Caco-2 (cell line): Measurements from ENCODE around the gene DLGAP3. TPM values are rescaled to one million over a fixed set of nuclear protein-coding genes. Genes with fewer than 3 reads are reported as not detected.
"Not testable (repeated sequence)": the region's sequence is repeated elsewhere in the genome, so short reads cannot be mapped to it uniquely, and the experiment has no call there.

ENCODE experiments used
- BruUV-seq: library from RNA; stranded (reverse); fragments of 400-500 nt; replicated peaks from 2 replicates; lab custom pipeline; 2021; lab: Mats Ljungman, UMichigan
- CTCF ChIA-PET: fragments of 300-600 bp; sonication (Branson Sonifier 250); formaldehyde crosslinking; loops from one replicate; lab custom pipeline; 2022; ENCODE audit warnings: antibody characterized with exemption; lab: Charles Lee
- POLR2A ChIA-PET: fragments of 300-600 bp; sonication (Branson Sonifier 250); formaldehyde crosslinking; loops from one replicate; lab custom pipeline; 2022; ENCODE audit warnings: antibody characterized with exemption; lab: Charles Lee
- DNase-seq, 2 experiments: peaks; one replicate each; pipeline versions ENCODE4 v3.0.0 to v3.0.0-alpha.2; 2020 to 2022
- H3K27me3 ChIP-seq: replicated peaks from 2 replicates; pipeline ENCODE4 v1.6.0; 2011; ENCODE audit warnings: low read length; ENCODE audit not compliant: control insufficient read depth, insufficient read depth
- H3K36me3 ChIP-seq: 2 replicates; pipeline ENCODE4 v1.5.1; 2011; ENCODE audit warnings: low read length; ENCODE audit not compliant: control insufficient read depth, insufficient read depth
- H3K4me1 ChIP-seq: fragments of 250-450 bp; sonication (Bioruptor Pico); 2 replicates; pipeline ENCODE4 v1.5.1; 2020; ENCODE audit warnings: mild to moderate bottlenecking
- H3K4me3 ChIP-seq: 2 replicates; pipeline ENCODE4 v1.5.1; 2011; ENCODE audit warnings: low read depth, mild to moderate bottlenecking, control low read depth, low read length
- H3K9me3 ChIP-seq: fragments of 250-450 bp; sonication (Bioruptor Pico); 2 replicates; pipeline ENCODE4 v1.5.1; 2020; ENCODE audit warnings: mild to moderate bottlenecking, moderate library complexity
- H3K27ac Mint-ChIP-seq: one replicate; pipeline ENCODE4 v1.8.0; 2022; ENCODE audit warnings: mixed read lengths; ENCODE audit not compliant: unreplicated experiment
- H3K27me3 Mint-ChIP-seq: one replicate; pipeline ENCODE4 v1.8.0; 2022; ENCODE audit warnings: mixed read lengths; ENCODE audit not compliant: insufficient read depth, unreplicated experiment
- H3K36me3 Mint-ChIP-seq: one replicate; pipeline ENCODE4 v1.8.0; 2022; ENCODE audit warnings: mild to moderate bottlenecking, mixed read lengths; ENCODE audit not compliant: insufficient read depth, unreplicated experiment
- H3K4me1 Mint-ChIP-seq: one replicate; pipeline ENCODE4 v1.8.0; 2022; ENCODE audit warnings: low read depth, mixed read lengths; ENCODE audit not compliant: unreplicated experiment
- H3K4me3 Mint-ChIP-seq: one replicate; pipeline ENCODE4 v1.8.0; 2022; ENCODE audit warnings: mild to moderate bottlenecking, moderate library complexity, mixed read lengths; ENCODE audit not compliant: unreplicated experiment
- H3K9me3 Mint-ChIP-seq: one replicate; pipeline ENCODE4 v1.8.0; 2022; ENCODE audit warnings: mixed read lengths; ENCODE audit not compliant: unreplicated experiment
- intact Hi-C: fragments of 100-400 bp; cut with micrococcal nuclease; formaldehyde crosslinking; loops from one replicate; pipeline ENCODE4 v1.10.0; 2022; ENCODE audit not compliant: unreplicated experiment
- total RNA-seq: library from RNA; stranded (reverse); gene quantifications from 2 replicates; pipeline ENCODE4 v1.2.3, GENCODE V29; 2022
- TF ChIP-seq, protein P1 (sequence below), 2 experiments: fragments of 200-600 bp in 1 of 2; IDR thresholded peaks; 1 replicate in 1 of 2; 2 replicates in 1 of 2; pipeline versions ENCODE4 v1.5.1 to v1.8.0; 2011 to 2022; ENCODE audit warnings: antibody characterized with exemption in 1 of 2, control low read depth in 1 of 2, inconsistent platforms in 1 of 2, low read depth in 1 of 2, low read length in 1 of 2, mild to moderate bottlenecking in 1 of 2, moderate library complexity in 1 of 2; ENCODE audit not compliant: insufficient read depth in 1 of 2, severe bottlenecking in 1 of 2, unreplicated experiment in 1 of 2

Gene DLGAP3
- total RNA-seq, 1 experiment from 2014 or later = 0.16 TPM

DNA sequence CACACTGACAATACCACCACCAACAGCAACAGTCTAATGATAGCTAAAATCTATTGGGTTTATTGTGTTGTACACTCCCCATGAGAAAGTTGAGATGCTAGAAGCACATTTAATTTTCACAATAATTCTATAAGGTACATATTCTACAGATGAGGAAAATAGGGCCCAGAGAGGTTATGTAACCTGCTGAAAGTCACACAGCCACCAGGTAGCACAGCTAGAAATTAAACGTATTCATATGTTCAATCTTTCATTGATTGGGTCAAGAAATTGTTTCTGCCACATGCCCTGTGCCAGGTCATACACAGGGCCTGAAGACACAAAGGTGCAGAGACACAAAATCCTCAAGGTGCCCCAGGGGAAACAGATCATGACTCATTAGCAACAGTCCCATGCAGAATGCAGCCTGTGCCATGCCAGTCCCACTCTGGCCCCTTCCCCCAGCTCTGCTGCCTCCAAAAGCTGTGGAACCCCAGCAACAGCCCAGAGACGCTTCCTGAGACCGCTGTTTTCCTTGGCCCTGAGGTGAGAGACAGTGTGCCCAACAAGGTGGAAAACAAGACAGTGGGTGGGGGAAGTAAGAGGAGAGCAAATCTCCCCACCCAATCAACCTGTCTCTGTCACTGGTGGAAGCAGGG, 104.5 kb downstream of the DLGAP3 start:
- Mint-ChIP-seq H3K27me3 (no peaks in the 10 kb centered on the region), H3K27ac (no peak overlapping the region), H3K36me3 (no peaks in the 10 kb centered on the region), H3K4me3 (no peak overlapping the region), H3K9me3 (no peaks in the 10 kb centered on the region), H3K4me1 (no peaks in the 10 kb centered on the region)
- Histone ChIP-seq H3K4me1 (no peaks in the 10 kb centered on the region), H3K36me3 (no peaks in the 10 kb centered on the region), H3K27me3 (no peaks in the 10 kb centered on the region), H3K9me3 (no peaks in the 10 kb centered on the region), H3K4me3 (no peak overlapping the region)
- CTCF ChIA-PET = no interaction called here
- intact Hi-C loops = no loop called here
- POLR2A ChIA-PET = no interaction called here
- TF ChIP-seq, protein P1, sequence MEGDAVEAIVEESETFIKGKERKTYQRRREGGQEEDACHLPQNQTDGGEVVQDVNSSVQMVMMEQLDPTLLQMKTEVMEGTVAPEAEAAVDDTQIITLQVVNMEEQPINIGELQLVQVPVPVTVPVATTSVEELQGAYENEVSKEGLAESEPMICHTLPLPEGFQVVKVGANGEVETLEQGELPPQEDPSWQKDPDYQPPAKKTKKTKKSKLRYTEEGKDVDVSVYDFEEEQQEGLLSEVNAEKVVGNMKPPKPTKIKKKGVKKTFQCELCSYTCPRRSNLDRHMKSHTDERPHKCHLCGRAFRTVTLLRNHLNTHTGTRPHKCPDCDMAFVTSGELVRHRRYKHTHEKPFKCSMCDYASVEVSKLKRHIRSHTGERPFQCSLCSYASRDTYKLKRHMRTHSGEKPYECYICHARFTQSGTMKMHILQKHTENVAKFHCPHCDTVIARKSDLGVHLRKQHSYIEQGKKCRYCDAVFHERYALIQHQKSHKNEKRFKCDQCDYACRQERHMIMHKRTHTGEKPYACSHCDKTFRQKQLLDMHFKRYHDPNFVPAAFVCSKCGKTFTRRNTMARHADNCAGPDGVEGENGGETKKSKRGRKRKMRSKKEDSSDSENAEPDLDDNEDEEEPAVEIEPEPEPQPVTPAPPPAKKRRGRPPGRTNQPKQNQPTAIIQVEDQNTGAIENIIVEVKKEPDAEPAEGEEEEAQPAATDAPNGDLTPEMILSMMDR (IDR thresholded peaks at IDR 0.05; ENCODE audit: insufficient read depth in 1 of 2, low read depth in 1 of 2, low read length in 1 of 2, severe bottlenecking in 1 of 2, unreplicated experiment in 1 of 2) = no peak
- DNase-seq = no peak
- BruUV-seq = no TSS peak

DNA sequence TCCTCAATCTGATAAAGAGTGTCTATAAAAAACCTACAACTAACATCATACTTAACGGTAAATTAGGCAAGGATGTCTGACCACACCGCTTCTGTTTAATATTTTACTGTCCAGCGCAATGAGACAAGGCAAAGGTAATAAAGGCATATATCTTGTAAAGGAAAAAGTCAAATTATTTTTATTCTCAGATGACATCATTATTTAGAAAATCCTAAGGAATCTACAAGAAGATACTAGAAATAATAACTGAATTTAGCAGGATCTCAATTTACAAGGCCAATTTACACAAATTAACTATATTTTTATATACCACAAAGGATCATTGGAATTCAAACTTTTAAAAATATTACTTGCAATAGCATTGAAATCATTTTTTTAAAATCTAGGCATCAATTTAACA, 107.2 kb downstream of the DLGAP3 start:
- Histone ChIP-seq H3K36me3 (no peaks in the 10 kb centered on the region), H3K4me1 (no peaks in the 10 kb centered on the region), H3K27me3 (no peaks in the 10 kb centered on the region), H3K9me3 (no peaks in the 10 kb centered on the region), H3K4me3 (no peak overlapping the region)
- BruUV-seq = no TSS peak
- Mint-ChIP-seq H3K27ac (no peak overlapping the region), H3K9me3 (no peaks in the 10 kb centered on the region), H3K27me3 (no peaks in the 10 kb centered on the region), H3K4me1 (no peaks in the 10 kb centered on the region), H3K36me3 (no peaks in the 10 kb centered on the region), H3K4me3 (no peak overlapping the region)
- TF ChIP-seq, protein P1 (IDR thresholded peaks at IDR 0.05; ENCODE audit: insufficient read depth in 1 of 2, low read depth in 1 of 2, low read length in 1 of 2, severe bottlenecking in 1 of 2, unreplicated experiment in 1 of 2) = no peak
- DNase-seq = no peak
- ChIA-PET POLR2A (no interaction called here), CTCF (no interaction called here)
- intact Hi-C loops = no loop called here

DNA sequence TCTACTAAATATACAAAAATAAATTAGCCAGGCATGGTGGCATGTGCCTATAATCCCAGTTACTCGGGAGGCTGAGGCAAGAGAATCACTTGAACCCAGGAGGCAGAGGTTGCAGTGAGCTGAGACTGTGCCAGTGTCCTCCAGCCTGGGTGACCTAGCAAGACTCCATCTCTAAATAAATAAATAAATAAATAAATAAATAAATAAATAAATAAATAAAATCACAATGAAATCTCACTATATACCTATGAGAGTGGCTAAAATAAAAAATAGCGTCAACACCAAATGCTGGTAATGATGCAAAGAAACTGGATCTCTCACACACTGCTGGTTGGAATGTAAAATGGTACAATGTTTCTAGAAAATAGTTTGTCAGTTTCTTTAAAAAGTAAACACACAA, 110.6 kb downstream of the DLGAP3 start:
- CTCF ChIA-PET, H3K9me3 Mint-ChIP-seq, H3K27me3 ChIP-seq, H3K9me3 ChIP-seq, intact Hi-C loops, POLR2A ChIA-PET, H3K4me3 ChIP-seq, H3K27me3 Mint-ChIP-seq, H3K27ac Mint-ChIP-seq, H3K4me3 Mint-ChIP-seq, H3K4me1 Mint-ChIP-seq, H3K4me1 ChIP-seq, H3K36me3 ChIP-seq, DNase-seq, BruUV-seq, H3K36me3 Mint-ChIP-seq: not testable (repeated sequence)
